ENCODE results near the gene PHF1.
"Not testable (repeated sequence)": the region's sequence is repeated elsewhere in the genome, so short reads cannot be mapped to it uniquely, and the experiment has no call there.

PHF1 gene

GRCh38 chr6:33390767-33391277 is 20.0 kb upstream of the PHF1 start:
- peak overlapping the region; percentile 94 for H3K4me3 ChIP-seq
- peak overlapping the region; percentile 86 for H3K27ac ChIP-seq
- no peak for TF ChIP-seq EZH2 (IDR thresholded peaks at IDR 0.05)
- TF ChIP-seq POLR2AphosphoS5 (IDR thresholded peaks at IDR 0.05; ENCODE audit: borderline replicate concordance, low read depth, low read length) = 0 out of 2 replicates have a peak, but pooled peaks have one; percentile 19
- H3K36me3 ChIP-seq (ENCODE audit: insufficient read depth, low read length) = peaks cover 15% of the 10 kb centered on the region; the same call in 1 of the 2 replicates
- no peaks in the 10 kb centered on the region for H3K9me3 ChIP-seq (ENCODE audit: low read depth, low read length)
- peak overlapping the region; percentile 69 for H3K9ac ChIP-seq (ENCODE audit: insufficient read length)
- no peak for DNase-seq (ENCODE audit: low read depth, low spot score)

- peak; percentile 95 for DNase-seq (ENCODE audit: low read depth, low spot score)
- Histone ChIP-seq H3K4me3 (peak within 1 kb of the TSS; percentile 94), H3K9ac (ENCODE audit: insufficient read length) (peak within 1 kb of the TSS; percentile 94), H3K36me3 (ENCODE audit: insufficient read depth, low read length) (peaks cover 15% of the 10 kb centered on the region; the same call in 1 of the 2 replicates), H3K9me3 (ENCODE audit: low read depth, low read length) (no peaks in the 10 kb centered on the region), H3K27ac (peak within 1 kb of the TSS; percentile 86)
- TF ChIP-seq FOXP2 (optimal IDR thresholded peaks at IDR 0.05; ENCODE audit: control extremely low read depth, extremely low read length, insufficient read depth) (no peak), POLR2AphosphoS5 (IDR thresholded peaks at IDR 0.05; ENCODE audit: borderline replicate concordance, low read depth, low read length) (peak; percentile 76), EZH2 (IDR thresholded peaks at IDR 0.05) (no peak)
These were observed 19.4 kb upstream of the PHF1 start, which contains the start of gene KIFC1 for GRCh38 chr6:33391278-33391921. Gene KIFC1 (plus strand): TSS chr6:33391823. CDS start chr6:33391986, 163 bp downstream.

- TF ChIP-seq FOXP2 (optimal IDR thresholded peaks at IDR 0.05; ENCODE audit: control extremely low read depth, extremely low read length, insufficient read depth) (no peak), POLR2AphosphoS5 (IDR thresholded peaks at IDR 0.05; ENCODE audit: borderline replicate concordance, low read depth, low read length) (no peak), EZH2 (IDR thresholded peaks at IDR 0.05) (no peak)
- Histone ChIP-seq H3K9ac (ENCODE audit: insufficient read length) (peak overlapping the region; percentile 94), H3K4me3 (peak overlapping the region; percentile 94), H3K9me3 (ENCODE audit: low read depth, low read length) (no peaks in the 10 kb centered on the region), H3K27ac (peak overlapping the region; percentile 83), H3K36me3 (ENCODE audit: insufficient read depth, low read length) (peaks cover 15% of the 10 kb centered on the region; the same call in 1 of the 2 replicates)
- DNase-seq (ENCODE audit: low read depth, low spot score) = no peak
These were observed 18.8 kb upstream of the PHF1 start for GRCh38 chr6:33391922-33392594.

GRCh38 chr6:33392595-33392948 is 18.2 kb upstream of the PHF1 start:
- Histone ChIP-seq H3K9me3 (ENCODE audit: low read depth, low read length) (no peaks in the 10 kb centered on the region), H3K4me3 (peak overlapping the region; percentile 94), H3K27ac (0 out of 2 replicates have a peak overlapping the region, but pooled peaks have one; percentile 83), H3K36me3 (ENCODE audit: insufficient read depth, low read length) (peaks cover 17% of the 10 kb centered on the region), H3K9ac (ENCODE audit: insufficient read length) (peak overlapping the region; percentile 94)
- TF ChIP-seq EZH2 (IDR thresholded peaks at IDR 0.05) = no peak
- no peak for DNase-seq (ENCODE audit: low read depth, low spot score)

GRCh38 chr6:33392979-33393378 is 17.8 kb upstream of the PHF1 start:
- TF ChIP-seq EZH2 (IDR thresholded peaks at IDR 0.05) = no peak
- TF ChIP-seq FOXP2 (optimal IDR thresholded peaks at IDR 0.05; ENCODE audit: control extremely low read depth, extremely low read length, insufficient read depth) = no peak
- no peak for TF ChIP-seq POLR2AphosphoS5 (IDR thresholded peaks at IDR 0.05; ENCODE audit: borderline replicate concordance, low read depth, low read length)
- Histone ChIP-seq H3K27ac (0 out of 2 replicates have a peak overlapping the region, but pooled peaks have one; percentile 83), H3K4me3 (peak overlapping the region; percentile 94), H3K36me3 (ENCODE audit: insufficient read depth, low read length) (peaks cover 21% of the 10 kb centered on the region), H3K9ac (ENCODE audit: insufficient read length) (peak overlapping the region; percentile 94), H3K9me3 (ENCODE audit: low read depth, low read length) (no peaks in the 10 kb centered on the region)
- no peak for DNase-seq (ENCODE audit: low read depth, low spot score)

GRCh38 chr6:33397541-33397940 is 13.3 kb upstream of the PHF1 start:
- TF ChIP-seq POLR2AphosphoS5 (IDR thresholded peaks at IDR 0.05; ENCODE audit: borderline replicate concordance, low read depth, low read length) (no peak), FOXP2 (optimal IDR thresholded peaks at IDR 0.05; ENCODE audit: control extremely low read depth, extremely low read length, insufficient read depth) (no peak), EZH2 (IDR thresholded peaks at IDR 0.05) (no peak)
- Histone ChIP-seq H3K36me3 (ENCODE audit: insufficient read depth, low read length) (peaks cover 62% of the 10 kb centered on the region), H3K9me3 (ENCODE audit: low read depth, low read length) (no peaks in the 10 kb centered on the region), H3K4me3 (no peak overlapping the region), H3K9ac (ENCODE audit: insufficient read length) (no peak overlapping the region), H3K27ac (no peak overlapping the region)
- DNase-seq (ENCODE audit: low read depth, low spot score) = no peak

- not testable (repeated sequence) for H3K27ac ChIP-seq; DNase-seq (ENCODE audit: low read depth, low spot score); H3K9ac ChIP-seq (ENCODE audit: insufficient read length); H3K9me3 ChIP-seq (ENCODE audit: low read depth, low read length); H3K4me3 ChIP-seq
- peaks cover 72% of the 10 kb centered on the region for H3K36me3 ChIP-seq (ENCODE audit: insufficient read depth, low read length)
These were observed 12.2 kb upstream of the PHF1 start for GRCh38 chr6:33398601-33399000.

GRCh38 chr6:33399881-33400280 is 10.9 kb upstream of the PHF1 start:
- not testable (repeated sequence) for H3K9ac ChIP-seq (ENCODE audit: insufficient read length); H3K9me3 ChIP-seq (ENCODE audit: low read depth, low read length); H3K27ac ChIP-seq; H3K4me3 ChIP-seq; DNase-seq (ENCODE audit: low read depth, low spot score)
- peaks cover 75% of the 10 kb centered on the region for H3K36me3 ChIP-seq (ENCODE audit: insufficient read depth, low read length)

- peaks cover 81% of the 10 kb centered on the region for H3K36me3 ChIP-seq (ENCODE audit: insufficient read depth, low read length)
- H3K9me3 ChIP-seq (ENCODE audit: low read depth, low read length) = no peaks in the 10 kb centered on the region
- no peak for DNase-seq (ENCODE audit: low read depth, low spot score)
- no peak overlapping the region for H3K9ac ChIP-seq (ENCODE audit: insufficient read length)
- no peak for TF ChIP-seq EZH2 (IDR thresholded peaks at IDR 0.05)
- TF ChIP-seq FOXP2 (optimal IDR thresholded peaks at IDR 0.05; ENCODE audit: control extremely low read depth, extremely low read length, insufficient read depth) = no peak
- TF ChIP-seq POLR2AphosphoS5 (IDR thresholded peaks at IDR 0.05; ENCODE audit: borderline replicate concordance, low read depth, low read length) = no peak
- H3K4me3 ChIP-seq = no peak overlapping the region
- no peak overlapping the region for H3K27ac ChIP-seq
These were observed 5.9 kb upstream of the PHF1 start for GRCh38 chr6:33404884-33405283.
